ENCODE results near the gene PACRG. TPM values are rescaled to one million over a fixed set of nuclear protein-coding genes. Genes with fewer than 3 reads are reported as not detected.

The PACRG gene
- total and polyA plus RNA-seq, 2 of the 13 experiments (the other 11 are each of a cell fraction or from before 2014, with no cell fraction given) = 0.13 TPM; not detected in 1

DNA sequence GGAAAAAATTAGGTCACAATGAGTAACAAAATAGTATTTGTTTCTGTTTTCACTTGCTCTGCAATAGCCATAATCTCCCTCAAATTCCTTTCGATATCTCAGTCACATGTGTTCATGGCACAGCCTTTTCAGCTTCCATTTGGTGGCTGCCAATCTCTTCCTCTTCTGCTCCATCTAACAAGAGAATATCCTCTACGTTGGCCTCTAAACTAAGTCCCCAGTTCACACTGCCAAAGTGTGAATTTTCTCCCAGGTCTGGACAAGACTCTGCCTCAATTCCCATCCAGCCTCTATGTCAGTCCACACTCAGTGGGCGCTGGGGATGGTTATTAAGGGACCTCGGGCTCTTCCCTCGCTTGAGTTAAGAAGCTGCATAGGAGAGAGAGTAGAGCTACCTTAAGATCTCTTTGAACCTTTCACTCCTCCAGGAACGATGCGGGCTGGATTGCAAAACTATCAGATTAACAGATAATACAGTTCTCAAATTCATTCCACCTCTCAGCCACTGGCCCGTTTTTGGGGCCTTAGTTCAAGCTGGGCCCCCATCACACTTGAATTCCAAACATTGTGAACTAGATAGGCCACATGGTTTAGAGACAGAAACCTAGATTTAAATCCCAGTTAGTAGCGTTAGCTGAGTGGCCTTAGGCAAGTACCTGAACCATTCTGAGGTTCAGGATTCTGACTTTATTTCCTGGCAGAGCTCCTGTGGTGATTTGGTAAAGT, 436.6 kb downstream of the PACRG start:
- WGBS (ENCODE audit: low lambda C conversion rate) = 26% methylated on average over 9 of the region's 9 CpGs
- Histone ChIP-seq H3K27ac (ENCODE audit: extremely low read length, insufficient read depth, low read length) (no peak overlapping the region), H3K79me2 (ENCODE audit: insufficient read depth, low read length) (no peaks in the 10 kb centered on the region), H3K4me1 (ENCODE audit: insufficient read depth, low read length) (no peaks in the 10 kb centered on the region), H3K9me3 (ENCODE audit: low read length) (no peaks in the 10 kb centered on the region), H3K36me3 (replicated peaks in 1 of 2; ENCODE audit: control insufficient read depth in 1 of 2, insufficient read depth in 2 of 2, low read length in 2 of 2) (no peaks in the 10 kb centered on the region), H3K4me3 (replicated peaks in 1 of 3; ENCODE audit: insufficient read depth in 1 of 3, low read depth in 2 of 3, low read length in 3 of 3) (no peak overlapping the region), H2AFZ (ENCODE audit: low read length) (no peak overlapping the region), H3K4me2 (ENCODE audit: low read depth, low read length) (no peak overlapping the region), H4K20me1 (ENCODE audit: insufficient read depth, low read length) (no peaks in the 10 kb centered on the region), H3K9ac (ENCODE audit: insufficient read depth, low read depth, low read length) (no peak overlapping the region), H3K27me3 (ENCODE audit: control insufficient read depth in 1 of 2, insufficient read depth in 2 of 2, low read length in 2 of 2) (peaks cover 0 to 15% of the 10 kb centered on the region in 2 experiments; a peak in 3 of 5 replicates)
- TF ChIP-seq ZKSCAN5 (CRISPR knock-in tag; IDR thresholded peaks at IDR 0.05) (no peak), MED1 (CRISPR knock-in tag; IDR thresholded peaks at IDR 0.05) (no peak), ZC3H13 (CRISPR knock-in tag; IDR thresholded peaks at IDR 0.05) (no peak), NR2F6 (IDR thresholded peaks at IDR 0.05) (no peak), NR2F6 (CRISPR knock-in tag; IDR thresholded peaks at IDR 0.05) (no peak), SIX1 (CRISPR knock-in tag; IDR thresholded peaks at IDR 0.05; ENCODE audit: borderline replicate concordance) (no peak), HNRNPLL (IDR thresholded peaks at IDR 0.05; ENCODE audit: low read depth, low read length, poor library complexity, severe bottlenecking) (no peak), ISL2 (CRISPR knock-in tag; IDR thresholded peaks at IDR 0.05) (no peak), PAF1 (CRISPR knock-in tag; IDR thresholded peaks at IDR 0.05) (no peak), ZNF256 (CRISPR knock-in tag; conservative IDR thresholded peaks at IDR 0.05) (no peak), HNRNPL (IDR thresholded peaks at IDR 0.05; ENCODE audit: low read depth, low read length) (no peak)
- TF ChIP-seq, protein P1, sequence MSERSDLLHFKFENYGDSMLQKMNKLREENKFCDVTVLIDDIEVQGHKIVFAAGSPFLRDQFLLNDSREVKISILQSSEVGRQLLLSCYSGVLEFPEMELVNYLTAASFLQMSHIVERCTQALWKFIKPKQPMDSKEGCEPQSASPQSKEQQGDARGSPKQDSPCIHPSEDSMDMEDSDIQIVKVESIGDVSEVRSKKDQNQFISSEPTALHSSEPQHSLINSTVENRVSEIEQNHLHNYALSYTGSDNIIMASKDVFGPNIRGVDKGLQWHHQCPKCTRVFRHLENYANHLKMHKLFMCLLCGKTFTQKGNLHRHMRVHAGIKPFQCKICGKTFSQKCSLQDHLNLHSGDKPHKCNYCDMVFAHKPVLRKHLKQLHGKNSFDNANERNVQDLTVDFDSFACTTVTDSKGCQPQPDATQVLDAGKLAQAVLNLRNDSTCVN (CRISPR knock-in tag; IDR thresholded peaks at IDR 0.05; ENCODE audit: borderline replicate concordance) = no peak
- TF ChIP-seq, protein P2, sequence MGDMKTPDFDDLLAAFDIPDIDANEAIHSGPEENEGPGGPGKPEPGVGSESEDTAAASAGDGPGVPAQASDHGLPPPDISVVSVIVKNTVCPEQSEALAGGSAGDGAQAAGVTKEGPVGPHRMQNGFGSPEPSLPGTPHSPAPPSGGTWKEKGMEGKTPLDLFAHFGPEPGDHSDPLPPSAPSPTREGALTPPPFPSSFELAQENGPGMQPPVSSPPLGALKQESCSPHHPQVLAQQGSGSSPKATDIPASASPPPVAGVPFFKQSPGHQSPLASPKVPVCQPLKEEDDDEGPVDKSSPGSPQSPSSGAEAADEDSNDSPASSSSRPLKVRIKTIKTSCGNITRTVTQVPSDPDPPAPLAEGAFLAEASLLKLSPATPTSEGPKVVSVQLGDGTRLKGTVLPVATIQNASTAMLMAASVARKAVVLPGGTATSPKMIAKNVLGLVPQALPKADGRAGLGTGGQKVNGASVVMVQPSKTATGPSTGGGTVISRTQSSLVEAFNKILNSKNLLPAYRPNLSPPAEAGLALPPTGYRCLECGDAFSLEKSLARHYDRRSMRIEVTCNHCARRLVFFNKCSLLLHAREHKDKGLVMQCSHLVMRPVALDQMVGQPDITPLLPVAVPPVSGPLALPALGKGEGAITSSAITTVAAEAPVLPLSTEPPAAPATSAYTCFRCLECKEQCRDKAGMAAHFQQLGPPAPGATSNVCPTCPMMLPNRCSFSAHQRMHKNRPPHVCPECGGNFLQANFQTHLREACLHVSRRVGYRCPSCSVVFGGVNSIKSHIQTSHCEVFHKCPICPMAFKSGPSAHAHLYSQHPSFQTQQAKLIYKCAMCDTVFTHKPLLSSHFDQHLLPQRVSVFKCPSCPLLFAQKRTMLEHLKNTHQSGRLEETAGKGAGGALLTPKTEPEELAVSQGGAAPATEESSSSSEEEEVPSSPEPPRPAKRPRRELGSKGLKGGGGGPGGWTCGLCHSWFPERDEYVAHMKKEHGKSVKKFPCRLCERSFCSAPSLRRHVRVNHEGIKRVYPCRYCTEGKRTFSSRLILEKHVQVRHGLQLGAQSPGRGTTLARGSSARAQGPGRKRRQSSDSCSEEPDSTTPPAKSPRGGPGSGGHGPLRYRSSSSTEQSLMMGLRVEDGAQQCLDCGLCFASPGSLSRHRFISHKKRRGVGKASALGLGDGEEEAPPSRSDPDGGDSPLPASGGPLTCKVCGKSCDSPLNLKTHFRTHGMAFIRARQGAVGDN (CRISPR knock-in tag; IDR thresholded peaks at IDR 0.05) = no peak
- TF ChIP-seq, protein P3, sequence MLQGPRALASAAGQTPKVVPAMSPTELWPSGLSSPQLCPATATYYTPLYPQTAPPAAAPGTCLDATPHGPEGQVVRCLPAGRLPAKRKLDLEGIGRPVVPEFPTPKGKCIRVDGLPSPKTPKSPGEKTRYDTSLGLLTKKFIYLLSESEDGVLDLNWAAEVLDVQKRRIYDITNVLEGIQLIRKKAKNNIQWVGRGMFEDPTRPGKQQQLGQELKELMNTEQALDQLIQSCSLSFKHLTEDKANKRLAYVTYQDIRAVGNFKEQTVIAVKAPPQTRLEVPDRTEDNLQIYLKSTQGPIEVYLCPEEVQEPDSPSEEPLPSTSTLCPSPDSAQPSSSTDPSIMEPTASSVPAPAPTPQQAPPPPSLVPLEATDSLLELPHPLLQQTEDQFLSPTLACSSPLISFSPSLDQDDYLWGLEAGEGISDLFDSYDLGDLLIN (CRISPR knock-in tag; IDR thresholded peaks at IDR 0.05; ENCODE audit: borderline replicate concordance) = no peak
- TF ChIP-seq, protein P4, sequence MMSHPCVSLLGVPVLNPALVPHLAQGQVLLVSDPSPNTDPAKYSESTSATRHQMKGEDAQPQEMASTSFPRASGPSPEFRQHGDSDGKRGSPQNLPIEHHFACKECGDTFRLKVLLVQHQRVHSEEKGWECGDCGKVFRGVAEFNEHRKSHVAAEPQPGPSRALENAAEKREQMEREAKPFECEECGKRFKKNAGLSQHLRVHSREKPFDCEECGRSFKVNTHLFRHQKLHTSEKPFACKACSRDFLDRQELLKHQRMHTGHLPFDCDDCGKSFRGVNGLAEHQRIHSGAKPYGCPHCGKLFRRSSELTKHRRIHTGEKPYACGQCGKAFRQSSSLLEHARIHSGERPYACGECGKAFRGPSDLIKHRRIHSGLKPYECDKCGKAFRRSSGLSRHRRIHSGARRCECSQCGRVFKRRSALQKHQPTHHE (CRISPR knock-in tag; IDR thresholded peaks at IDR 0.05; ENCODE audit: borderline replicate concordance) = no peak
- TF ChIP-seq, protein P5, sequence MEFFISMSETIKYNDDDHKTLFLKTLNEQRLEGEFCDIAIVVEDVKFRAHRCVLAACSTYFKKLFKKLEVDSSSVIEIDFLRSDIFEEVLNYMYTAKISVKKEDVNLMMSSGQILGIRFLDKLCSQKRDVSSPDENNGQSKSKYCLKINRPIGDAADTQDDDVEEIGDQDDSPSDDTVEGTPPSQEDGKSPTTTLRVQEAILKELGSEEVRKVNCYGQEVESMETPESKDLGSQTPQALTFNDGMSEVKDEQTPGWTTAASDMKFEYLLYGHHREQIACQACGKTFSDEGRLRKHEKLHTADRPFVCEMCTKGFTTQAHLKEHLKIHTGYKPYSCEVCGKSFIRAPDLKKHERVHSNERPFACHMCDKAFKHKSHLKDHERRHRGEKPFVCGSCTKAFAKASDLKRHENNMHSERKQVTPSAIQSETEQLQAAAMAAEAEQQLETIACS (CRISPR knock-in tag; IDR thresholded peaks at IDR 0.05) = no peak
- FAIRE-seq (no peak), DNase-seq (ENCODE audit: low spot score) (no peak), ATAC-seq (no peak)
- BruUV-seq (replicated peaks) = no TSS peak
- ChIA-PET POLR2A (no interaction called here), CTCF (ENCODE audit: low intra/inter-chr PET ratio, low total read pairs) (no interaction called here)
- intact Hi-C loops (cut with micrococcal nuclease; ENCODE audit: unreplicated experiment) (no loop called here), in situ Hi-C loops (cut with HindIII; ENCODE audit: extremely low pct_ligation_motif_present, low pct_unique_long_range_greater_than_20kb) (no loop called here)
